HTR-8/SVneo (cell line): ENCODE data around the gene ADPGK.
"Not testable (repeated sequence)": the region's sequence is repeated elsewhere in the genome, so short reads cannot be mapped to it uniquely, and the experiment has no call there.

Experiments used
- DNase-seq: peaks from one replicate; pipeline ENCODE4 v3.0.0; 2011; ENCODE audit warnings: low spot score, mixed read lengths; ENCODE audit not compliant: insufficient read length
- FAIRE-seq: peaks from 2 replicates; lab custom pipeline; 2011; peaks lifted over from hg19 to GRCh38; lab: Jason Lieb, UNC

Gene ADPGK

DNA sequence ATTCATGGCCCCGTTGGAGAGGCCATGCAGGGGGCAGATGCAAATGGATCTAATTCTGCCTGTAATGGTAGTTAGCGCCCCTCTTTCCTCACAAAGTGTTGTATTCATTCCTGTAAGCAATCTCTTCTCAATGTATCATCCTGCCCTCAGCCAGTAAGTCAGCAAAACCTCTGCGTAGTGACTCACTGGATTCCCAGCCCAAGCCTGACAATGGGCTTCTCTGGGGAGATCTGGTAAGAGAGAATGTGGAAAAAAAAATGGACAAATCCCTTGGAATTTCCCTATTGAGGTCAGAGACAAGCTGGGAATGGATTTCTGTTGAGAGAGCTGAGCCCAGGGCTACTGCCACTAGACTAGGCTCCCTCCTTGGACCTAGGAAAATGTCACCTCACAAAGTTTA is 25.4 kb downstream of the ADPGK start:
- DNase-seq (peak; percentile 11), FAIRE-seq (no peak)

DNA sequence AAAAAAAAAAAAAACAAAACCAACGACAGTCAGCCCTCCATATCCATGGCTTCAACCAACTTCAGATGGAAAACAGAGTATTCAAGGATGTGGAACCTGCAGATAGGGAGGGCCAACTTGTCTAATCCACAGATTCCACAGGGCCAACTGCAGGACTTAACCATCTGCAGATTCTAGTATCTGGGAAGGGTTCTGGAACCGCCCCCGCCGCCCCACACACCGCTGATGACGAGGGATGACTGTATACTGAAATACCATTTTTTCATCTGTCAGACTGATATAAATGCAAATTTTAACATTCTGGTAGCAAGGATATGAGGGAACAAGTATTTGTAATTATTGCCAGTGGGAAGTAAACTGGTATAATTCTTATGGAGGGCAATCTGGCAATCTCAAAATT is 29.5 kb downstream of the ADPGK start:
- DNase-seq (no peak), FAIRE-seq (no peak)

GRCh38 chr15:72751751-72752455 is 31.7 kb downstream of the ADPGK start:
- FAIRE-seq (no peak), DNase-seq (no peak)

DNA sequence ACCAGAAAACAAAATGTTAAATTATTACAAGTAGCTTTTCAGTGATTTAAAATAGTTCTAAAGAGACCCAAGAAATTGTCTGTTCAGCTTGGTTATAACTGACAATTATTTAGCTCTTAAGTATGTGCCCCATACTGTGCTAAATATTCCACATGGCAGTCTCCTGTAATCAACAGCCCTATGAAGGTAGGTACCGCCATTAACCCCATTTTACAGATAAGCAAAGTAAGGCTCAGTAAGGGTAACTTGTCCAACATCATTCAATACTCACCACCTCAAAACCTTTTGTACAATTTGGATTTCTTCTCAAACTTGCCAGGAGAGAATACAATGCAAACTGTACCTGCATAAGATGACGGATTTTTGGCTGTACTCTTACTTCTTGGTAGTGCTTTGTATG is 33.9 kb downstream of the ADPGK start:
- no peak for FAIRE-seq

DNA sequence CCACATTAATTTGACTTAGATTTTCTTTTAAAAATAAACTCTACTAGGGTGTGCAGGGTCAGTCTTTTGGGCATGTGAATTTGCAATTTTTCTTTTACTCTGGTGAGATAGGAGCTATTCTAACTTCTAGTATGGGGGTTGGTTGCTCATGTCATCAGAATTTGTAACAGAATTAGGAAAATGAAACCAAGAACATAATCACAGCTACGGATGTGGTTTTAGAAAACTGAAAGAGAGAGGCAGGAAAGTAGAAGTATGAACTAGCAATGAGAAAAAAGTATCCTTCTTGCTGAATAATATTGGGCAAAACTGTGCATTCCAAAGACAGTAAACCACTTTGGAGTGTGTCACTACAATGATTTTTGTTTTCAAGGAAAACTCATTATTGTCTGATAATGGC is 43.3 kb downstream of the ADPGK start:
- DNase-seq, result no peak
- FAIRE-seq, result no peak

More for the DNA sequence above, 33.9 kb downstream of the ADPGK start:
- DNase-seq, result no peak

- DNase-seq, result no peak
- FAIRE-seq, result no peak
Measured at GRCh38 chr15:72737723-72738122, 45.8 kb downstream of the ADPGK start.

DNA sequence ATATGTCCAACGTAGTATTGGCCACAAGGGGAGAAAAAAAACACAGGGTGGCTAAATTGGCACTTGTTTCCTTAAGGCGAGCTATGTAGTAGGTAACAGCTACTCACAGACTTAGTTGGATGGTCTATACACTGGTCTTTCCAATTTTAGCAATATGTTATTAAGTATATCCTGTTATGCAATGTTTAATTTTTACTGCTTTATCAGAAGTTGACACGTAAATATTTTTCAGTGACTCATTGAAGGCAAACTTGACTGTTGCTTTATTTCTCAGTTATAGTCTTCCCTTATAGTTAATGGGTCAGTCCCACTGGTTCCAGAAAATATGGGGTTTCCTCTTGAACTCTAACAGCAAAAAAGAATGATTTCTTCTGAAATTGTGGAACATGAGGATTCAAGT is 46.5 kb downstream of the ADPGK start:
- DNase-seq, result no peak
- FAIRE-seq, result no peak

- no peak for FAIRE-seq
- DNase-seq, result no peak
Measured at GRCh38 chr15:72735111-72735510, 48.4 kb downstream of the ADPGK start.

DNA sequence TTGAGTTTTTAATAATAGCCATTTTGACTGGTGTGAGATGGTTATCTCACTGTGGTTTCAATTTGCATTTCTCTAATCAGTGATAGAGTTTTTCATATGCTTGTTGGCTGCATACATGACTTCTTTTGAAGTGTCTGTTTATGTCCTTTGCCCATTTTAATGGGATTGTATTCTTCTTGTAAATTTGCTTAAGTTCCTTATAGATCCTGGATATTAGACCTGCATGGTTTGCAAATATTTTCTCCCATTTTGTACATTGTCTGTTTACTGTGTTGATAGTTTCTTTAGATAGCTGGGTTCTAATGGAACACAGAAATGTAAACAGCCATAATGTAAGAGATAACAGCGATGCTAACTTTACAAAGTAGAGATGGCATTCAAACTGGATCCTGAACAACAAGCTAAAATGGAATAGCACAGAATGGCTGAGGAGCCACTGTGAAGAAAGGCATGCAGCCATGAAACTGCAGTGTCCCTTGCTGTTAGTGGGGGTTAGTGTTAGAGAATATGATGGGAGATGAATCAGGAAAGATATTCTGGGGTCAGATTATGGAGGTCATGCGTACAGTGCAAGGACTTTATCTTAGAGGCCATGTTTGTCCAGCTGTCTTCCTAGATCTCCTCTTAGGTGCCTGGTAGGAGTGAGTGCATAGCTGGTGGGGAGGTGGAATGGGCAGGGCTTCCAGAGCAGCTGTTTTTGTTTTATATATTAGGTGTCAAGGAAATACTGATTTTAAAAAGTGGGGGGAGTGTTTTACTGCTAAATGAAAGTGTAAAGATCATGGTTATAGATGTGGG is 49.4 kb downstream of the ADPGK start:
- FAIRE-seq (no peak), DNase-seq (no peak)

- FAIRE-seq (no peak), DNase-seq (no peak)
Measured at GRCh38 chr15:72732516-72732915, 51.0 kb downstream of the ADPGK start.

DNA sequence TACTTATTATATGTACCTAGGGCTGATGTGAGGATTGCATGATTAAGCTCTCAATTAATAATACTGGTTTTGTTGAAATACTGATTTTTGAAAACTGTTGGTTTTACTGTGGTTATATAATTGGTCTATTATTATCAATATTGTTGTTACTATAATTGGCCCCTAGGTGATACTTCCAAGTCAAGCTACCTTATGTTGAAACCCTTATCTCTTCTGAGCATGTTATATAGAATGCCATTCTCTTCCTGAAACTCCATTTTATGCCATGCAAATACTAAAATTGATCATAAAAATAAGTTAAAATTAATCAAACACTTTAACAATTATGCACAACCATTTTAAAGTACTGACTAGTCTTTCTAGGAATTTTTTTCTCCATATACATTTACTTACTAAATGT is 51.5 kb downstream of the ADPGK start:
- DNase-seq (no peak), FAIRE-seq (no peak)

DNA sequence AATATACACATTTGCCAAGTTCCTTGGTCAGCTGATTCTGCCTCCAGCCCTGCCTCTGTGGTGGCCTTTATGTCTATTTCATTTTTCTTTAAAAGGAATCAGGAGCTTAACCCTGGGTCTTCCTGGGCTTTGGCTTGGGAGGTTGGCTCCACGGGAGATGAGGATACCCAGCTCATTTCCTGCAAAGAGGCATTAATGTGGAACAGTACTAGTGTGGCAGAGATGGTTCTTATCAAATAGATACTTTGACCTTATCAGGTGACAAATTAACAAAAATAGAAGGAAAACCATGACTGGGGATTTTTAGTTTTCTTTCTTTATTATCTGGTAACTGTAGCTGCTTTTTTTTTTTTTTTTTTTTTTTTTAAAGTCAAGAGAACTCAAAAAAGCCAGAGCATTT is 54.7 kb downstream of the ADPGK start:
- FAIRE-seq, result no peak
- DNase-seq, result no peak

DNA sequence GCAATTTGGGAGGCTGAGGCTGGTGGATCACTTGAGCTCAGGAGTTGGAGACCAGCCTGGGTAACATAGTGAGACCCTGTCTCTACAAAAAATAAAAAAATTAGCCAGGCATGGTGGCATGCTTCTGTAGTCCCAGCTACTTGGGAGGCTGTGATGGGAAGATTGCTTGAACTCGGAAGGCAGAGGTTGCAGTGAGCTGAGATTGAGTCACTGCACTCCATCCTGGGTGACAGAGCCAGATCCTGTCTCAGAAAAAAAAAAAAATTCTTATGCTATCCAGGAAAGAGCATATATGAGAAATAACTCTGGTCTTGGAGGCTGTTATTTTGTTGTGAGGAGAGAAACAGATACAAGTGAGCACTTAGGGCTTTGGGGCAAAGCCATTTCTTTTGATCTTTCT is 55.3 kb downstream of the ADPGK start:
- DNase-seq, FAIRE-seq: not testable (repeated sequence)

DNA sequence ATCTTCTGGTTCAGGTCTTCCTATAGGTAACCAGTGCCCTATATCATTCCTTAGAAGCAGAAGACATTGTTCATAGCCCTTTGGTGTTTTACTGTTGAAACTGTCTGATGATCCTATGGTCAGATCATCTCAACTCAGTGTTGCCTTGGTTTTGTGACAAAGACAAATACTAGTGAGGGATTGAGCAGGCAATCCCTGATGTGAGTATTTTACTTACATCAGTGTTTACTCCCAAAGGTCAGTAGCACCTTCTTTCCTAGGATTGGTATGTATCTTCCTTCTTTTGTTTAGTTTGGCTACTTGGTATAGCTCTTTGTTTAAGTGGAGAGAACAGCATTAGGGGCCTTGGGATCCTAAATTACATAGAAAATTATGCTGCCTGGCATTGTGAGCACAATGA is 56.4 kb downstream of the ADPGK start:
- DNase-seq (no peak), FAIRE-seq (no peak)

- FAIRE-seq, DNase-seq: not testable (repeated sequence)
Measured at GRCh38 chr15:72725851-72726250, 57.7 kb downstream of the ADPGK start.

DNA sequence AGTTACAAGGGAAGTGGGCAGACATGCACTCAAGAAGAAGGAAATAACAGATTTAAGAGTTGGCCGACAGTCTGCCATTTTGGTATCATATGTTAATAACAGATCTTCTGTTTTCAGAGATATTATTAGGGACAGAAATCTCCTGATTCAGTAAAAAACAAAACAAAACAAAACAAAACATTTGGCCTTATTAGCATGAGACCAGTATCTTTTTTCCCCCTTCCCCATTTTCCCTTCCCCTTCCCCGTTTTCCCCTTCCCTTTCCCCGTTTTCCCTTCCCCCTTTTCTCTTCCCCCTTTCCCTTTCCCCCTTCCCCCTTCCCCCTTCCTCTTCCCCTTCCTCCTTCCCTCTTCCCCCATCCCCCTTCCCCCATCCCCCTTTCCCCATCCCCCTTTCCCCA is 58.1 kb downstream of the ADPGK start:
- DNase-seq (no peak), FAIRE-seq (no peak)

- DNase-seq (no peak), FAIRE-seq (no peak)
Measured at GRCh38 chr15:72724028-72724427, 59.5 kb downstream of the ADPGK start.

- FAIRE-seq, result peak; percentile 44
- peak; percentile 56 for DNase-seq
Measured at GRCh38 chr15:72722071-72722696, 61.4 kb downstream of the ADPGK start.

DNA sequence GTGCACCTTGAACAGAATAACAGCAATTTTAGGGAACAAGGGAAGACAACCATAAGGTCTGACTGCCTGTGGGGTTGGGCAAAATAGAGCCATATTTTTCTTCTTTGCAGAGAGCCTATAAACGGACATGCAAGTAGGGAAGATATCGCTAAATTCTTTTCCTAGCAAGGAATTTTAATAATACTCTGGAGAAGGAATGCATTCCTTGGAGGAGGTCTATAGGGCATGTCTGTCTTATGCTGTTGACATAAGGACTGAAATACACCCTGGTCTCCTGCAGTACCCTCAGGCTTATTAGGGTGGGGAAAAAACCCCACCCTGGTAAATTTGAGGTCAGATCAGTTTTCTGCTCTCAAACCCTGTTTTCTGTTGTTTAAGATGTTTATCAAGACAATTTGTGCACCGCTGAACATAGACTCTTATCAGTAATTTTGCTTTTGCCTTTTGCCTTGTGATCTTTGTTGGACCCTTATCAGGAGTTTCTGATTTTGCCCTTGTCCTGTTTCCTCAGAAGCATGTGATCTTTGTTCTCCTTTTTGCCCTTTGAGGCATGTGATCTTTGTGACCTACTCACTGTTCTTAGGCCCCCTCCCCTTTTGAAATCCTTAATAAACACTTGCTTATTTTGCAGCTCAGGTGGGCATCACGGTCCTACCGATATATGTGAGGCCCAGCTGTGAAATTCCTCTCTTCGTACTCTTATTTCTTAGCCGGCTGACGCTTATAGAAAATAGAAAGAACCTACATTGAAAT is 74.8 kb downstream of the ADPGK start:
- not testable (repeated sequence) for FAIRE-seq, DNase-seq

DNA sequence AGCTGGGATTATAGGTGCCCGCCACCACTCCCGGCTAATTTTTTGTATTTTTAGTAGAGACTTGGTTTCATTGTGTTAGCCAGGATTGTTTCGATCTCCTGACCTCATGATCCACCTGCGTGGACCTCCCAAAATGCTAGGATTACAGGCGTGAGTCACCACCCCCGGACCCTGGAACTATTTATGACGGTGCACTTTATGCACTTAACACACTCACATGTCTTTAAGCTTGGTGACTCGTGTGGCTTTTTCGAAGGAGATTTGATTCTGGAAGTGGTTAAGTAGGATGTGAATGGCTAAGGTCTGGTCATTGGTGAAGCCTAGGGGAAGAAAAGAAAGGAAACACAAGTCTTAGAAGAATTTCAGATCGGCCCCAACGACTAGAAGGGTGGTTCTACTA is 77.3 kb downstream of the ADPGK start:
- FAIRE-seq (no peak), DNase-seq (peak; percentile 32)
